Tongue (tissue), 3 donors: ENCODE data around the gene NXT1. TPM values are rescaled to one million over a fixed set of nuclear protein-coding genes. Genes with fewer than 3 reads are reported as not detected.

Source experiments
- DNase-seq: peaks from one replicate; pipeline ENCODE4 v3.0.0-alpha.2; 2015
- small RNA-seq: library from RNA; depleted of rRNA; stranded (forward); fragments of <200 nt; gene quantifications from one replicate; pipeline ENCODE3, GENCODE V24; 2014; ENCODE audit warnings: low replicate concordance
- total RNA-seq: library from RNA; depleted of rRNA; stranded (reverse); fragments of >200 nt; gene quantifications from one replicate; pipeline ENCODE4 v1.2.3, GENCODE V29; 2014

NXT1 gene
- total RNA-seq, 1 donor from 2014 or later = 21.1 TPM

GRCh38 chr20:23391707-23392310, 41.2 kb downstream of the NXT1 start:
- no peak for DNase-seq

DNA sequence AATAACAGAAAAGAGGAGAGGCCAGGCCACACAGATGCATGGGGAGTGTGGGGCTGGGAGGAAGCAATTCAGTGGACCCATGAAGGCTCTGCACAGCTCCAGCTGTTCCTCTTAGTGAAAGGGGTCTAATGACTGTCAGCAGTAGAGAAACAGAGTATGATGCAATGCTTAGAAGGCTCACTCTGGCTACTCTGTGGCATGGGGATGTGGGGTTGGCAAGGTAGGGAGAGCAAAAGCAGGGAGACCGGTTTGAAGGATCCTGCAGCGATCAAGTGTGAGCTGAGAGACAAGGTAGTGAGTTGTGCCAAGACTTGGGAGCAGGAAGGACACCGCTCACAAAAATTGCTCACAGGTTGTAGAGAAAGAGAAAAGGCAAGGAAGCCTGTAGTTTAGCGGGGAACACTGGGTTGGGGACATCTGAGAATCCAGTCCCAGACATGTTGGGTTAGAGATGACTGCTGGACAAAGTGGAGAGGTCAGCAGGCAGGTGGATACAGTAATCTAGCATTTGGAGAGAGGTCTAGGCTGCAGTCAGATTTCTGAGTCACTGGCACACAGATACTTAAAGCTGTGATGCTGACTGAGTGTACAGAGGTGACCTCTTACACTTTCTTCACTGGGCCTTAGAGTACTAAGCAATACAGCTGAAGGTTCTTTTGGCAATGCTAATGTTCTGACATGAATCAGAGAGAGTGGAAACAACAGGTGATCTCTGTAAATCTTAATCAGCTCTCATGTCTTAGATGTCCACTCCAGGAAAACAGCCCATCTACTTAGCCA, 43.6 kb downstream of the NXT1 start:
- no peak for DNase-seq

DNA sequence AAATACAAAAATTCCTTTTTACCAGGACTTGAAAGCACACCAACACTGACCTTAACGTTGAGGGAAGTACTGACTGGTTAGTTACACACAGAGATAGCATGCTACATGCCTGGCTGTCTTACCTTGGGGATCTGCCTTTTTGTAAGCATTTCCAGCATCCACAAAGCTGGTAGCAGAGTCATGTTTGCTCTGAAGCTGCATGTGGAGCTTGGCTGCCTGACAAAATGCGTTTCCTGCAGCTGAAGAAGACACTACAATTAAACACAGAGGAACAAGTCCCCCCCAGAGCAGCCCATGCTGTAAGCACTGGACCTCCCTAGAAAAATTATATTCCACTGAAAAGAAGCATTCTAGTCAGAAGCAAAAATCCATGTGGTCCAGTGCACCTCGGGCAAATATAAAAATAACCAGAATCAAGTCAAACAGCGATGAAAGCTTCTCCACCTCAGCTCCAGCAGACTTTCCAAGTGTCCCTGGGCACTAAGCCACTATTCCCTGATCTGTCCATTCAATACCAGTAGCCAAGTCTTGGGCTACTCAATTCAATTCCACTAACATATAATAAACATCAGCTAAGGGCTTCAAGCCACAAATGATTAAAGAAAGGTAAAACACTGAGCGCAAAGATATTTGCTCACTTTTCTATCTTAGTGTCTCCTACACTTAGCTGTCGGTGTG, 46.5 kb downstream of the NXT1 start:
- no peak for DNase-seq

DNA sequence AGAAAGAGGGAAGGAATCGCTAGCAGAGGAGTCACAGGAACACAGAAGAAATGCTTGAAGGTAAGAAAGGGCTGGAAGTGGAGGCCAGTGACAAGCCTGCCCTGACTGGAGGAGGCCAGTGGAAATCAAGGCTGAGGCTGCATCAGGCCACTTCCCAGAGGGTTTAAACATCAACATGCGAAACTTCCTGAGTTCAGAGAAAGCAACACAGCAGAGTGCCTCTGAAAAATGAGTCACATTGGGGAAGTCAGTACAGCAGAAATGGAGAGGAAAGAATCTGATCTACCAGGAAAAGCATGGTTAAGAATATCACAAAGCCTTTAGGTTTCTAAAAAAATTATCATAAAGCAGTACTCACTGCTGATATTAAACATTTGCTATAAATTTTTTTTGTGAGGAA, 47.4 kb downstream of the NXT1 start:
- no peak for DNase-seq

GRCh38 chr20:23399568-23400241, 49.1 kb downstream of the NXT1 start:
- DNase-seq = no peak

DNA sequence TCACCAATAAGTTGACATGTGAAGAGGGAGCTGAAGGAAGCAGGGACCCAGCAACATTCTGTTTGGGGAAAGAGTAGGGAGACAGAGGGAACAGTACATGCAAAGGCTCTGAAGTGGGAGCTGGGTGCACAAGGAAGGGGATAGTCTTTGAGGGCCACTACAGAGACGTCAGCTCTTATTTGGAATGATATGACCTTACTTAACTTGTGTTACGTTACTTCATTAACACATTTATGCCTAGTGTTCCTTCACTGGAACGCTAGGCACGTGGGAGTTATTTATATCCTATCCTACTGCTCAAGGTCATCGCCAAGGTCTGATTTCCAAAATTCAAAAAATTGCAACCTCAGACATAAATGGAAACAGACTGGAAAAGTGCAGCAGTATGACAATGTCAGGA, 50.5 kb downstream of the NXT1 start:
- DNase-seq = no peak

GRCh38 chr20:23403751-23404150, 53.2 kb downstream of the NXT1 start:
- no peak for DNase-seq

GRCh38 chr20:23404196-23404595, 53.6 kb downstream of the NXT1 start:
- DNase-seq = no peak

Small RNA genes within 50 kb of the gene (small RNA-seq; reads per million reads assigned to genes)
- gene RNA5SP479 = not detected

Other genes with a start within 250 kb of the NXT1 start
- gene GZF1, start 11.4 kb downstream of the NXT1 start, total RNA-seq = 17.2 TPM
- gene NAPB, start 70.7 kb downstream of the NXT1 start, total RNA-seq = 23.7 TPM
- not detected for gene CSTL1, start 88.9 kb downstream of the NXT1 start, total RNA-seq
- gene CST11, start 102.1 kb downstream of the NXT1 start, total RNA-seq = not detected
- gene CST8, start 140.3 kb downstream of the NXT1 start, total RNA-seq = not detected
- gene CST9L, start 217.7 kb downstream of the NXT1 start, total RNA-seq = not detected